Uterus (tissue), 2 donors: ENCODE measurements around the gene DDX49.

Experiments used
- CTCF ChIP-seq, 4 experiments: fragments of 200-600 bp in 2 of 4; fragments of 450-650 bp in 2 of 4; sonication (generic) in 2 of 4; IDR thresholded peaks; one replicate each; pipeline ENCODE4 v1.5.1; 2016 to 2019; ENCODE audit warnings: antibody characterized with exemption in 4 of 4, mild to moderate bottlenecking in 2 of 4, moderate library complexity in 1 of 4
- POLR2A ChIP-seq, 2 donors: fragments of 450-650 bp; IDR thresholded peaks; one replicate each; pipeline ENCODE4 v1.6.1; 2016; ENCODE audit warnings: antibody characterized with exemption in 2 of 2, mild to moderate bottlenecking in 1 of 2, moderate library complexity in 1 of 2

GRCh38 chr19:18948075-18948975 is 28.8 kb downstream of the DDX49 start:
- TF ChIP-seq CTCF (IDR thresholded peaks at IDR 0.05) = no peak
- TF ChIP-seq POLR2A (IDR thresholded peaks at IDR 0.05) = no peak
